ENCODE results near the gene HARS2.
"Not testable (repeated sequence)": the region's sequence is repeated elsewhere in the genome, so short reads cannot be mapped to it uniquely, and the experiment has no call there.

DNA sequence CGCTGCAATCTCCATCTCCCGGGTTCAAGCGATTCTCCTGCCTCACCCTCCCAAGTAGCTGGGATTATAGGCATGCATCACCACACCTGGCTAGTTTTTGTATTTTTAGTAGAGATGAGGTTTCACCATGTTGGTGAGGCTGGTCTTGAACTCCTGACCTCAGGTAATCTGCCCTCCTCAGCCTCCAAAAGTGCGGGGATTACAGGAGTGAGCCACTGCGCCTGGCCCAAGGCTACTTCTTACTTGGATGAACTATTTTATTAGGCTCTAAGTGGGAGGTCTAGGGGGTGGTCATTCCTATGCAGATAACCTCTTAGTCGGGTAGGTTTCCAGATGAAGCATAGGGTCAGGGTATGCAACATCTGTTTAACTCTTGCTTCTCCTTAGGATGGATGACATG, 30.9 kb upstream of the HARS2 start:
- TF ChIP-seq, protein P1, sequence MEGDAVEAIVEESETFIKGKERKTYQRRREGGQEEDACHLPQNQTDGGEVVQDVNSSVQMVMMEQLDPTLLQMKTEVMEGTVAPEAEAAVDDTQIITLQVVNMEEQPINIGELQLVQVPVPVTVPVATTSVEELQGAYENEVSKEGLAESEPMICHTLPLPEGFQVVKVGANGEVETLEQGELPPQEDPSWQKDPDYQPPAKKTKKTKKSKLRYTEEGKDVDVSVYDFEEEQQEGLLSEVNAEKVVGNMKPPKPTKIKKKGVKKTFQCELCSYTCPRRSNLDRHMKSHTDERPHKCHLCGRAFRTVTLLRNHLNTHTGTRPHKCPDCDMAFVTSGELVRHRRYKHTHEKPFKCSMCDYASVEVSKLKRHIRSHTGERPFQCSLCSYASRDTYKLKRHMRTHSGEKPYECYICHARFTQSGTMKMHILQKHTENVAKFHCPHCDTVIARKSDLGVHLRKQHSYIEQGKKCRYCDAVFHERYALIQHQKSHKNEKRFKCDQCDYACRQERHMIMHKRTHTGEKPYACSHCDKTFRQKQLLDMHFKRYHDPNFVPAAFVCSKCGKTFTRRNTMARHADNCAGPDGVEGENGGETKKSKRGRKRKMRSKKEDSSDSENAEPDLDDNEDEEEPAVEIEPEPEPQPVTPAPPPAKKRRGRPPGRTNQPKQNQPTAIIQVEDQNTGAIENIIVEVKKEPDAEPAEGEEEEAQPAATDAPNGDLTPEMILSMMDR (IDR thresholded peaks at IDR 0.05): not testable (repeated sequence)
- not testable (repeated sequence) for TF ChIP-seq POLR2A (IDR thresholded peaks at IDR 0.05)
